Activated CD4-positive, CD25-positive, alpha-beta regulatory T cell treated with anti-CD3 and anti-CD28 coated beads, Interleukin-2, amount 50 U/mL, for 72 hours (primary cell): Measurements from ENCODE around the gene ZNF101.
A peak's percentile ranks its signal among the peaks of the same experiment; 100 is the strongest.

Experiments used
- DNase-seq: peaks from one replicate; pipeline ENCODE4 v3.0.0; 2021

The ZNF101 gene

GRCh38 chr19:19668230-19669012, at the start of gene ZNF101:
Gene ZNF101, plus strand, starts transcription at chr19:19668839. Its CDS starts 125 bp downstream, at chr19:19668964.
- DNase-seq = peak; percentile 96

DNA sequence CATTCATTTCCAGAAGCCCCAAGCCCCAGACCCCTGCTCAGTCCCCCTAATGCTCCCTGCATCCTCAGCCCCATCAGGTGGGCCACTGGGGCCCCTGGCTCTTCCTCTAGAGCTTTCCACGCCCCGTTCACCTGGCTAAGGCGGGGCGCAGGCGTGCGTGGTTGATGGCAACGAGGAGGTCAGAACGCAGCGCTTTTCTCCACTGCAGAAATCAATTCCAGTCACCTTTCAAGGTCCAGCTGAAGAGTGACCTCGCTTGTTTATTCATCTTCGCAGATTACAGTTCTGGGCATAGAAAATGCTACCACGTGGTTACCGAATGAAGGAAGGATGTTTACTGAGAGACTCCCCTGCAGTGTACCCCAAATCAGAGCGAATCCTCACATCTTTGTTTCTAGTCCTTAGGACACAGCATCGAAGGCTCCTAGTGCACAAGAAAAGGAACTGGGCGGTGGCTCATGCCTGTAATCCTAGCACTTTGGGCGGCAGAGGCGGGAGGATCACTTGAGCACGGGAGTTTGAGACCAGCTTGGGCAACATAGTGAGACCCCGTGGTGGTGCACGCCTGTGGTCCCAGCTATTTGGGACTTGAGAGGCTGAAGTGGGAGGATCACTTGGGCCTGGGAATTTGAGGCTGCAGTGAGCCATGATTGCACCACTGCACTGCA, 49.3 kb upstream of the ZNF101 start:
- no peak for DNase-seq

- no peak for DNase-seq
Observed at GRCh38 chr19:19619849-19620210, 48.8 kb upstream of the ZNF101 start.

DNA sequence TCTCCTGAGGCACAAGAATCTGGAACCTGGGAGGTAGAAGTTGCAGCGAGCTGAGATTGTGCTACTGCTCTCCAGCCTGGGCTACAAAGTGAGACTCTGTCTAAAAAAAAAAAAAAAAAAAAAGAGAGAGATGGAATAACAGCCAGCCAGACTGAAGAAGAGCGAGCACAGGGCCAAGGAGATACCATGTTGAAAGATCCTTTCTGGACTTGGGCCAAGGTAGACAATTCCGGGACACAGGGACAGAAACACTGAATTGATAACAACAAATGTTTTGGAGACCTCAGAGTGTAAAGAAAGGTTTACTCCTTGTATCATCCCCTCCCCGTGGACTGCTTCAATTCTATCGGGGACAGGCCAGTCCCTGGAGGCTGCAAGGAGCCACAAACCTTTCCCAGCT, 45.3 kb upstream of the ZNF101 start:
- no peak for DNase-seq

GRCh38 chr19:19624032-19624570, 44.5 kb upstream of the ZNF101 start:
- no peak for DNase-seq

DNA sequence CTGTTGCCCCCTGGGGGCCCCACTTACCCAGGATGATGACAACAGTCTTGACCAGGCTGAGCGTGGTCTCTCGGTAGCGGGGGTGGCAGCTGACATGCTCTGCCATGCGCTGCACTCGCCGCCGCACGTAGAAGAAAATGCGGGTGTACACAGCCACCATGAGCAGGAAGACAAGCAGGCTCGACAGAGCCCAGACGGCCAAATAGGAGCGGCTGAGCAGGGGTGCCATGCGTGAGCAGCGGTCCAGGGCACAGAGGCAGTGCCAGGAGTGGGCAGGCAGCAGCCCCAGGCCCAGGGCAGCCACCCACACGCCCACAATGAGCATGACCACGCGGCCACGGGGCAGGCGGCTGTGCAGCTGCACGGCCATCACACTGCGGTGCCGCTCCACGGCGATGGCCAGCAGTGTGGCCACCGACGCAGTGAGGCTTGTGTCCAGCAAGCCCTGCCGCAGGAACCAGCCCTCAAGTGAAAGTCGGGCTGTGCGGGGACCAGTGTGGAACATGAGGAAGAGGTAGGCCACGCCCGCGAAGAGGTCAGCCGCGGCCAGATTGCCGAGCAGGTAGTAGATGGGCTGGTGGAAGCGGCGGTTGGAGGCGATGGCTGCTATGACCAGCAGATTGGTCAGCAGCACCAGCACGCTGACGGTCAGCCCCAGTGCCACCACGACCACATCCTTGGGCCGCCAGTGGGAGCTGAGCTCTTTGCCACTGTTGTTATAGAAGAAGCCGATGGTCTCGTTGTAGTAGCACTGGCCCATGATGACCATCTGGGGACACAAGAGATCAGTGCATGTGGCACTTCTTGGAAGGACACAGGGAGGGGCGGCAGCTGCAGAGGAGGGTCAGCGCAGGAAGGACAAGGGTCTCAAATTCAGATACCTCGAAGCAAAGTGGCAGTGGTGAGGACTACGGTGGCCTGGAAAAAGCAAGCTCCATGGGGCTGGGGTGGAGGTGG, 41.8 kb upstream of the ZNF101 start:
- no peak for DNase-seq

- peak; percentile 74 for DNase-seq
Observed at GRCh38 chr19:19627621-19628500, 40.8 kb upstream of the ZNF101 start, which contains the start of gene LPAR2. Gene LPAR2, minus strand, starts transcription at chr19:19628220. Its CDS starts 945 bp downstream, at chr19:19627275.

DNA sequence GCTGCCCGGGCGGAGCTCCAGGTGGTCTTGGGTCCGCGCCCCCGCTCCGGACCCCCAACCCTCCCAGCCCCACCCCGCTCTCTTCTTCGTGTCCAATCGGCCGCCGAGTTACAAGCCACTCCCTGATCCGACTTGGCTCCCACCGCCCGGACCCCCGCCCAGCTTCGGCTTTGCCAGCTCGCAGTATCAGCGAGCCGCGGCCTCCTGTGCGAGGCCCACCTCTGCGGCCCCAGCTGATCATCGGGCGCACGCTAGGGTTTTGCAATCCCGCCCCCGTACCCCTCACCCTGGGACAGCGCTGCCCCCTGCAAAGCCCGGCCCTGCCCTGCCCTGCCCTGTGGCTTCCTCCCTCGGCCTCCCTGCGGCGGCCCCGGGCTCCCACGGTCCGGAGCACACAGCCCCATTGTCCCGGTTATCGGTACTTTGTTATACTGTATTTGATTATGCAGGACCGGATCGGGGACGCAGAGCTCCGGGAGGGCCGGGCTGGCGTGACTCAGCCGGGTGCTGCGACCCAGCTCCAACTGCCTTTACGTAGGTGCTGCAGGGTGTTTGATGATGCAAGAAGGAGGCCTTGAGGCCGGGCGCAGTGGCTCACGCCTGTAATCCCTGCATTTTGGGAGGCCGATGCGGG, 40.0 kb upstream of the ZNF101 start:
- DNase-seq = peak; percentile 61

- no peak for DNase-seq
Observed at GRCh38 chr19:19630062-19630414, 38.6 kb upstream of the ZNF101 start.

- no peak for DNase-seq
Observed at GRCh38 chr19:19630426-19630825, 38.2 kb upstream of the ZNF101 start.

DNA sequence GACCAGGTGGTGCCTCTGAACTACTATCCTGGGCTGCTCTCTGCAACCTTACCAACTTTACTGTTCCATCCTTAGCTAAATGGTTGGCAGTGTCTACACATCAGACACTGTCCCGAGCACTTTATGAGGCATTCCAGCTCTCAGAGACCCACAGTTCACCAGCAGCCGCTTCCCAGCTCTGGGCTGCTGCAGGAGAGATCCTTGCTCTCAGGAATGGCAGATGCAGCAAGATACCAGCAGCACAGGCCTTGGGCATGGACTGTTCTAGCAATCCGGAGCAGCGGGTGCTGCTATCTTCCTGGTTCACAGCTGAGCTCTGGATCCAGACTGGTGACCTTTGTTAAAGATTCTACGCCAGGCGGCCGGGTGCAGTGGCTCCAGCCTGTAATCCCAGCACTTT, 37.3 kb upstream of the ZNF101 start:
- no peak for DNase-seq

- no peak for DNase-seq
Observed at GRCh38 chr19:19632661-19633060, 36.0 kb upstream of the ZNF101 start.

- no peak for DNase-seq
Observed at GRCh38 chr19:19633711-19634515, 34.7 kb upstream of the ZNF101 start.

- no peak for DNase-seq
Observed at GRCh38 chr19:19634516-19635312, 33.9 kb upstream of the ZNF101 start.

GRCh38 chr19:19635313-19635702, 33.3 kb upstream of the ZNF101 start:
- DNase-seq = no peak

DNA sequence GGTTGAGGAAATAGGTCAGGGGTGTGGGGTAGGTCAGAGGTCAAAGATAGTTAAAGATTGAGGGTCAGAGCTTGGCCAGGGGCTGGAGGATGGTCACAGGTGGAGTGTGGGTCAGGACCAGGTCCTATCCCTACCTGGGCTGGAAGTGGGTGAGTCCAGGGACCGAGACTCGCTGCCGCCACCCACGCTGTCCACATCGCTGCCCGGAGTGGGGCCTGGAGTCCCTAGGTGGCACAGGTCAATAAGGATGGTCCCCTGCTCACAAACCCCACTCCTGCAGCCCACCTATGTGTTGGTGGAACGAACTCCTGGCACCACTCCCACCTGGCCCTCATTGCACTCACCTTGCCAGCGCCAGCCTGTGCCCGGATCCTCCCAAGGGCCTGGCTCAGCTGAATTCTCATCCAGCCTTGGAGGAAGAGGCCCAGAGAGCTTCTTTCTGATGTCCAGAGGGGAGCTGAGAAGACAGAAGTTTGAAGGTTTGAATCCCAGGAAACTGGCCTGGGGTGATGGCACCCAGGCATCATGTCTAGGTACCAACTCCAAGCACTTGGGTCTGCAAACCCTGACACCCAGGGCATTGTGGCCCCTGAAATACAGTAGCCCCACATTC, 32.0 kb upstream of the ZNF101 start:
- DNase-seq = no peak

DNA sequence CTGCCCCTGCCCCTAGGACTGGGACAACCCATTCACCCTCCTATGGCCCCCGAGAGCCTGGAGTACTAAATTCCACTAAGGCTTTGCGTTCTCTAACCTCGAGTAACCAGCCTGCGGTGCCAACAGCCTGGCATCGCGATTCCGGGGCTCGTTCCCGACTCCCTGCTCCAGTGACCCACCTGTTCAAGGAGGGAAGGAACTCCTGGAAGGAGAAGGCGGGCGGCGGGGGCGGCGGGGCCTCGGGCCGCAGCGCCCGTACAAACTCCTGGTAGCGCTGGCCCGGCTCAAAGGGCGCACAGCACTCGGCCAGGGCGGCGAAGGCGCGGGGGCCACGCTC, 31.5 kb upstream of the ZNF101 start:
- no peak for DNase-seq

- DNase-seq = no peak
Observed at GRCh38 chr19:19637523-19638251, 31.0 kb upstream of the ZNF101 start.
